Gastroesophageal sphincter (tissue), 3 donors: ENCODE results near the gene CCDC170.

Source experiments
- EP300 ChIP-seq: sonication (generic); formaldehyde crosslinking; IDR thresholded peaks from one replicate; pipeline ENCODE4 v1.6.1; 2017; ENCODE audit warnings: antibody characterized with exemption, mild to moderate bottlenecking
- POLR2A ChIP-seq, 2 donors: fragments of 450-650 bp; IDR thresholded peaks; one replicate each; pipeline ENCODE4 v1.6.1; 2017; ENCODE audit warnings: antibody characterized with exemption in 2 of 2, mild to moderate bottlenecking in 2 of 2, moderate library complexity in 1 of 2
- POLR2AphosphoS5 ChIP-seq: sonication (generic); formaldehyde crosslinking; IDR thresholded peaks from one replicate; pipeline ENCODE4 v1.6.1; 2017; ENCODE audit warnings: antibody characterized with exemption
- TF ChIP-seq, protein P1 (sequence below), 4 experiments: fragments of 200-600 bp in 2 of 4; fragments of 450-650 bp in 2 of 4; sonication (generic) in 1 of 4; IDR thresholded peaks; one replicate each; pipeline ENCODE4 v1.5.1; 2017 to 2019; ENCODE audit warnings: antibody characterized with exemption in 4 of 4, mild to moderate bottlenecking in 2 of 4, moderate library complexity in 2 of 4

- TF ChIP-seq, protein P1, sequence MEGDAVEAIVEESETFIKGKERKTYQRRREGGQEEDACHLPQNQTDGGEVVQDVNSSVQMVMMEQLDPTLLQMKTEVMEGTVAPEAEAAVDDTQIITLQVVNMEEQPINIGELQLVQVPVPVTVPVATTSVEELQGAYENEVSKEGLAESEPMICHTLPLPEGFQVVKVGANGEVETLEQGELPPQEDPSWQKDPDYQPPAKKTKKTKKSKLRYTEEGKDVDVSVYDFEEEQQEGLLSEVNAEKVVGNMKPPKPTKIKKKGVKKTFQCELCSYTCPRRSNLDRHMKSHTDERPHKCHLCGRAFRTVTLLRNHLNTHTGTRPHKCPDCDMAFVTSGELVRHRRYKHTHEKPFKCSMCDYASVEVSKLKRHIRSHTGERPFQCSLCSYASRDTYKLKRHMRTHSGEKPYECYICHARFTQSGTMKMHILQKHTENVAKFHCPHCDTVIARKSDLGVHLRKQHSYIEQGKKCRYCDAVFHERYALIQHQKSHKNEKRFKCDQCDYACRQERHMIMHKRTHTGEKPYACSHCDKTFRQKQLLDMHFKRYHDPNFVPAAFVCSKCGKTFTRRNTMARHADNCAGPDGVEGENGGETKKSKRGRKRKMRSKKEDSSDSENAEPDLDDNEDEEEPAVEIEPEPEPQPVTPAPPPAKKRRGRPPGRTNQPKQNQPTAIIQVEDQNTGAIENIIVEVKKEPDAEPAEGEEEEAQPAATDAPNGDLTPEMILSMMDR (IDR thresholded peaks at IDR 0.05), result no peak
- no peak for TF ChIP-seq POLR2A (IDR thresholded peaks at IDR 0.05)
- no peak for TF ChIP-seq EP300
- TF ChIP-seq POLR2AphosphoS5, result no peak
These were observed 8.7 kb downstream of the CCDC170 start for GRCh38 chr6:151502499-151502898.
